GM21619 (cell line): ENCODE measurements around the gene FTHL17.

ENCODE experiments used
- ATAC-seq: cut with Tn5 transposase; IDR thresholded peaks from one replicate; pipeline ENCODE4 v1.9.1; 2021; ENCODE audit not compliant: unreplicated experiment

FTHL17 gene

DNA sequence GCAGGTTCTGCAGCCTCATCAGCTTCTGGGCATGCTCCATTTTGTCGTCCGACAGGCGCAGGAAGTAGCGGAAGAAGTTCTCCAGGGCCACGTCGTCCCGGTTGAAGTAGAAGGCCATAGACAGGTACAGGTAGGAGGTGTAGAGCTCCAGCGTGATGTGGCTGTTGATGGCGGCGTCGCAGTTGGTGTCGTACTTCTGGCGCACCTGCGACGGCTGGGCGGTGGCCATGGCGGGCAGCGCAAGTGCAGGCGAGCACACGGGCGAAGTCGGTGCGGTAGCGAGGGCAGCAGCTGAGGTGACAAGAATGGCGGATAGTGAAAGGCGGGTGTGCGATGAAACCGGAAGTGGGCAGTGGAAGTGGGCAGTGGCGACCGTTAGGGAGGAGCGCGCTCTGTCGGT lies at the start of gene FTHL17:
FTHL17 (minus strand) TSS at position 317 of the 400 bp plus-strand sequence; CDS start at position 229, 88 bp downstream.
- ATAC-seq: no peak

DNA sequence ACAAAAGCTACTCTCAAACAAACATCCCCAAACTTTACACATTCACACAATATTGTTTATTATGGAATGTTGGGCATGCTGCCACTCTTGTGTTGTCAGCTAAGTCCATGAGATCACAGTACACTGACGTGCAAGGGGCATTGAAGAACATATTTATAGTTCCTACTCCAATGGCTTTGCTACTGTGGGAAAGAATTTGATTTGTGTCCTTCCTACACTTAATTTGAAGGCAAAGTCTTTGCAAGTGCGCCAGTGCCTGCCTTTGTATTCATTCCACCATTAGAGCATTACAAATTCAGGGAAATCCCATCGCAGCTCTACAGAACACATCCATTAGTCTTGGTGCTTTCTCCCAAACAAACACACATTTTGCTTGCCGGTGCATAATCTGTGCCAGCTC lies 45.4 kb upstream of the FTHL17 start:
- ATAC-seq: no peak

- no peak for ATAC-seq
Measured at GRCh38 chrX:31115398-31115797, 43.6 kb upstream of the FTHL17 start.

DNA sequence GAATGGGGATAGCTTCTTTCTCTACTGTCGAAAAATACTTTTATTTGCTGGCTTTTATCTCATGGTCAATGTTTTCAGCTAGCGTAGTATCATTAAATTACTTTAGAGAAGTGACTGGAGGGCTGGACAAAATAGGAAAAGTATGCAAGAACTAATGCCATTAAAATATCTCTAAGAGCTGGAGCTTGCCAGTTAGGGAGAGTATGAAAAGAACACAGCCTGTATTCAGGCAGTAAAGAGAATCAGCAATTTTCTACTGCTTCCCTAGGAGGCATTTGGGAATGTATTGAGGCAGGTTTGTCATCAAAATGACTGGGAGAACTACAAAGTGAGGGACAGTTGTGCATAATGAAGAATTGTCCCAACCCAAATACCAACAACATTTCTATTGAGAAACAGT lies 43.0 kb upstream of the FTHL17 start:
- no peak for ATAC-seq

DNA sequence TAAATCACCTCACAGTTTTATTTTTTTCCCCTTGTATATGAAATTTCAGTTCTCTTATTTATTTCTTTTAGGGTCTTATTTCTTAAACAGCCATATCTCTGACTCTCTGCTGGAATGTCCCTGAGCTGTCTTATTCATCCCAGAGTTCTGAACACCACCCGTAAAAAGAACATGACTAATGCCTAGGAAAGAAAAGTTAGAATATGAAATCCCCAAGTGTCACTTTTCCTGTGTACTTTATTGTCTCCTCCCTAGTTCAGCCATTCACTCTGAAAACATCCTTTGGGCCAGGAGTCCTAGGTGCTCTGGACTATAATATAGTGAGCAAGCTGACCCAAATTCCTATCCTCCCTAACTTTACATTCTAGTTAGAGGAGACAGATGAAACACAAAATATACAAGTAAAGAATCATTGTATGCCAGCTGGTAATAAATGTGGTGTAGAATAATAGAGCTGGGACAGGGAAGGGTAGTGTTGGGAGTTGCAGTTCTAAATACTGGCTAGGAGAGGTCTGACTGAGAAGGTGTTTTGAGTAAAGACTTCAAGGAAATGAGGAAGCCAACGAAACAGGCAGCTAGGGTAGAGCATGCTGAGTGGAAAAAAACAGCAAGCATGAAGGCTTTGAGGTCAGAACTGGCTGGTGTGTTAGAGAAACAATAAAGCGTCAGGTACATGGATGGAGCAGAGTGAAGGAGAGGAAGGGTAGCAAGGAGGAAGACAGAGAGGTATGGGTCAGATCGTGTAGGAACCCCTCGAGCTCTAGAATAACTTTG lies 40.6 kb upstream of the FTHL17 start:
- no peak for ATAC-seq

GRCh38 chrX:31110657-31111056 lies 38.8 kb upstream of the FTHL17 start:
- ATAC-seq: no peak

DNA sequence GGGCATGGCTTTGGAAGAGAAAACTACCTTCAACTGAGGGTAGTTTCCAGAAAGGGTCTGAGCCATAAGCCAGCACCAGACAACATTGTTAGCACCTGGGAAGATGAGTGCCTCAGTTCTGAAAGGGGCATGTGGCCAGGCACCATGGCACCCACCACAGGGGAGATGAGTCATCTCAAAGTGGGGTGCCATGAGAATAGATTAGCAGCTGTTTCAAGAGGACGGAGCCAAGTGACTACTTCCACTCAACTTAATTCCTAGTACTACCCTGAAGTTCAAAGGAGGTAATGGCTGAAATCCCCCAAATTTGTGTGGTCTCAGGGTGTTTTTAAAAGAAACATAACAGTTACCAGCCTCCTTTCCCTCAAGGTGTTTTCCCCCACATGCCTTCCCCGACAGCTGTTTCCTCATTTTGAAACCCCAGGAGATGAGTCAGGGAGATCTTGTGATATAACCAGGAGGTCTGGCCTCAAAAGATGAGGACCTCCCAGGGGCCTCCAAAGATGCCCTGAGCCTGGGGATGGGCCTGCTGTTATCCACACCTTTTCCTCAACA lies 27.8 kb upstream of the FTHL17 start:
- peak; percentile 74 for ATAC-seq

DNA sequence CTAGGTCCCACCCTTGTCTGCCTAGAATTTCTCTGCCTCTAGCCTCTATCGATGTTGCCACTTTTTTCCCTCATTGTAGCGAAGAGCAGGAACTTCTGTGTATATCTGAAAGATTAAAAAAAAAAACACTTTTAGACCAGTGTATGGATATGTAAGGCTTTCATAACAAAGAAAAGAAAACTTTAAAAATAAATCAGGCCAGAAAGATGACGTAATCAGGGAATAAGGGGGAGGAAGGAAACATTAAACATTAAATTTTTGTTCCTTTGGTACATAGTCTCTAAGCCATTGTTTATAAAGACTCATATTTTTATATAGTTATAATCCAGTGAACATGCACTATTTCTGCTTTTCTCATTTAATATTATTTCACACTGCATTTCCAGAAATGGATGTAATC lies 26.2 kb upstream of the FTHL17 start:
- no peak for ATAC-seq

DNA sequence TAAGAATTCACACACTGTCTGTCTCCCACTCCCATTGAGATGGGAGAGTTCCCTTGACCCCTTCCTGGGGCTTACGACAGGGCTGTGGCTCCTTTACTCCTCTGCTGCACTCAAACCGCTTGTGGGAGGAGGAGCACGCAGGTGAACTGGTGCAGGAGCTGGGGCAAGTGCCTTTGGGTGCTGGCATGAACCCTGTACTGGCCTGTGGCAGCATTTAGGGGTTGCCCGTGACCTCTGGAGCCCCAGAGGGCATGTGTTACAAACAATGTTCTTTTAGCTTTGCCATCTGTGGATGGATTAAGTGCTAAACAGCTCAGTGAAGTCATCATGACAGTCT lies 21.8 kb upstream of the FTHL17 start:
- no peak for ATAC-seq

DNA sequence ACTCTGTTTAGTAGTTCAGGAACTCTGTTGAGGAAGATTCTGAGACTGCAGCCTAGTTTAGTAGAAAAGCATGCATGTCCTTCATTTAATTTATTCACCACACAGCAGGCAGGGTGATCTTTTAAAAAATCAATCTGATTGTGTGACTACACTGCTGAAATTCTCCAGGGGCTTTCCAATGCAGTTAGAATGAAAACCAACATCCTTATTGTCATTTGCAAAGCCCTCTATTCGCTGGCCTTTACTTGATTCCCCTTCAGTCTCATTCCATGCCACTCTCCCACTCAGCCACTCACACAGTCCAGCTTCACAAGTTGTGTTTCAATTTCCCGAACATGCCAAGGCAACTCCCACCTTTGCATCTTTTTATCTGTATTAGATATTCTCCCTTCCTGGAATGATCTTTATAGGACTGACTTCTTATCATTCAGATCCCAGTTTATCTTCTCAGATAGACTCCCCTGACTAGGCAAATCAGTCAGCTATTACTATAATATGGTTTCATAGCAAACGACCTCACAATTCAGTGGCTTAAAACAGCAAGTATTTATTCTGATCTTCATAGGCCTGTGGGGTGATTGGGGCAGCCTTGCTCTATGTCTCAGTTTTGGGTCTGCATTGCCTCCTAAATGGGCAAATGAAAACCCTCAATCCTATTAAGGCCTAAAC lies 21.3 kb upstream of the FTHL17 start:
- no peak for ATAC-seq

- no peak for ATAC-seq
Measured at GRCh38 chrX:31092476-31092875, 20.6 kb upstream of the FTHL17 start.

DNA sequence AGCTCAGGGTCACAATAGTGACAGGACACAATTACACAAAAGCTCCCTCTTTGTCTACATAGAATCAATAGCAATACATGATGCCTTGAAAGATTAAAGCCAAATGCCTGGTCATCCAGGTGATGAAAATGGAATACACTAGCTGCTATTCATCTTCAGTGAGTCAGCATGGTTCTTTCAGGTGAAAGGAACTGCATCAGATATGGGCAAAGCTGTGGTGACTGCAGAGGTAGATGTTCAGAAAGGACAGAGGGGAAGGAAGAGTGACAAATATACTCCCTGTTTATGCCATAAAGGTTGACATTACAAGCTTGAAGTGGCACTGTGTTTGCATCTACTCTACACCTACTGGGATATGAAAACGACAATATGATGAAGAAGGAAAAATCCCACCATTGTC lies 20.0 kb upstream of the FTHL17 start:
- no peak for ATAC-seq

DNA sequence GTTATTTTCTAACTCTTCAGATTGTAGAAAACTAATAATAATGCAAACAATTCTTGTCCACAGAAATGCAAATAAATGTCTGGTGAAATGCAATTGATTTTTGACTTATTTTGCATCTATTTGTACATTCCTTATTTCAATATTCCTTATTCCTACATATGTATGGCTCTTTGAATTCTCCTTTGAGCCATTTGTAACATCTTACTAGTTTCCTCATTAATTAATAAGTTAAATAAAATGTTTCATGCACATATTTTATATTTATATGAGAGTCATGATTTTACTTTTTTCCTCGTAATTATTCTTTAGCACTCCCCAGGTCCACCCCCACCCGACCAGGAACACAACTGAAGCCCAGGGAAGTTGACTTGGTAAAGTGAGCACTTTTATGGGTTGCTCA lies 2.7 kb upstream of the FTHL17 start:
- ATAC-seq: no peak

DNA sequence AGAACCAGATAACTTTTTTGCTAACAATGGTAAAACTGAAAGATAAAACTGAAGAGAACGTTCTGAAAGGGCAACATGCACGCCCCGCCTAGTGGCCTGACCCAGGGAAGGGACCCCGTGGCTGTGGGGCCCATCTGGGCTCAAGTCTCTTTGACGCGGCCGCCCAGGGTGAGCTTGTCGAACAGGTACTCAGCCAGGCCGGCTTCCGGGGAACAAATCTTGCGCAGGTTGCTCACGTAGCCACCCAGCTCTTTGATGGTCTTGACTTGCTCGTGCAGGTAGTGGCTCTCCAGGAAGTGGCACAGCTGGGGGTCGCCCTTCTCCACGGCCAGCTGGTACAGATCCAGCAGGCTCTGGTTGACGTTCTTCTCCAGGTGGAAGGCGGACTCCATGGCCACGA lies 579 bp downstream of the FTHL17 start:
- no peak for ATAC-seq

- ATAC-seq: peak; percentile 70
Measured at GRCh38 chrX:31070057-31070468, 1.8 kb downstream of the FTHL17 start.

DNA sequence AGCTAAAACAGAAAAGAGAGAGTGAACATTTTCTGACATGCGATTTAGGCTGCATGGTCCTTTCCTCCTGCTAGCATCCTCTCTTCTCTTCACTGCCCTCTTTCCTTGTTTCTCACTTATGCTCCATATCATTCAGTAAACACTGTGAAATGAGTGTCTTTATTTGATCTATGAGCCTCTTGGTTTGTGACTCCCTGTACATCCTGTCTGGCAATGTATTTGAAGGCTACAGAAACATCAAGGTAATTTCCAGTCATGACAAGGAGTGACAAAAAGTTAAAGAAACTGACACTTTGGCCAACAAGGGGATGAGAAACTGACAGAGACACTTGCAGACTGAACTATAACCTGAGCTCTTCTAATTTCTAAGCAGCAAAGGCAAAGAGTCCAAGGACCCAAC lies 8.7 kb downstream of the FTHL17 start:
- ATAC-seq: no peak

GRCh38 chrX:31061091-31061490 lies 10.8 kb downstream of the FTHL17 start:
- ATAC-seq: no peak

- no peak for ATAC-seq
Measured at GRCh38 chrX:31060016-31060415, 11.8 kb downstream of the FTHL17 start.

- ATAC-seq: no peak
Measured at GRCh38 chrX:31058284-31058683, 13.6 kb downstream of the FTHL17 start.

DNA sequence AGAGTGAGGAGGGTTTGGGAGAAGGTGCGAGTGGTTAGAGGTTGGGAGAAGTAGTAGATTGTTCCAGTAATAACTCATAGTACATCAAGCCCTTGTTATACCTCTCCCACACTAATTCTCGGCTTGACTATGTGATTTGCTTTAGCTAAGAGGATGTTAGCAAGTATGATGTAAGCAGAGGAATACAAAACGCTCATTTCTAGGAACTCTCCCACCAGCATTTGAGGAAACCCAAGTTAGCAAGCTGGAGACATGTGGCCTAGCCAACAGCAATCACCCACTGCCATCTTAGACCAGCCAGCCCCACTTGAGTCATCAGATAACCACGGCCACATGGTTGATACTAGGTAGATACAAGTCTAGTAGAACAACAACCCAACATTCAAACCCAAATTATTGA lies 14.2 kb downstream of the FTHL17 start:
- no peak for ATAC-seq

- ATAC-seq: no peak
Measured at GRCh38 chrX:31057291-31057690, 14.6 kb downstream of the FTHL17 start.

DNA sequence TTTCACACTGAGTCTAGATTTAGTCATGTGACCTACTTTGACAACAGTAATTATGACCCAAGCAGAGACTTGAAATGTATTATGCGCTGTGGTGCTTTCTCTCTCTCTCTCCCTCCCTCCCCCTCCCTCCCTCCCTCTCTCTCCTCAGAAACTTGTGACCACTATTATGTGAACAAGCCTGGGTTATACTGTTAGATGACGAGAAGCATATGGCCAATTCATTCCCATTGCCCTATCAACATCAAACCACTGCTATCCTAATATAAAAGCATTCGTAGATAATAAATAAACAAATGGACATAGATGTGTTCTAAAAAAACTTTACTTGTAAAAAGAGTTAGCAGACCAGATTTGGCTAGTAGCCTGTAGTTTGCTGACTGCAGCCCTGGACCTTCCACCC lies 18.2 kb downstream of the FTHL17 start:
- no peak for ATAC-seq
